SU-DHL-6 (cell line): ENCODE data around the gene SLC41A3.

Experiments
- EZH2phosphoT487 ChIP-seq: fragments of 200-600 bp; sonication (generic), shearing (Covaris generic); conservative IDR thresholded peaks from 2 replicates; pipeline ENCODE4 v1.6.1; 2018; ENCODE audit warnings: mild to moderate bottlenecking, antibody characterized with exemption, low read length, moderate library complexity, mixed read lengths
- TF ChIP-seq, protein P1 (sequence below): fragments of 200-600 bp; sonication (generic); IDR thresholded peaks from one replicate; pipeline ENCODE4 v1.5.1; 2017; ENCODE audit warnings: antibody characterized with exemption, mild to moderate bottlenecking, low read length, moderate library complexity; ENCODE audit not compliant: insufficient read depth, poor library complexity, severe bottlenecking

DNA sequence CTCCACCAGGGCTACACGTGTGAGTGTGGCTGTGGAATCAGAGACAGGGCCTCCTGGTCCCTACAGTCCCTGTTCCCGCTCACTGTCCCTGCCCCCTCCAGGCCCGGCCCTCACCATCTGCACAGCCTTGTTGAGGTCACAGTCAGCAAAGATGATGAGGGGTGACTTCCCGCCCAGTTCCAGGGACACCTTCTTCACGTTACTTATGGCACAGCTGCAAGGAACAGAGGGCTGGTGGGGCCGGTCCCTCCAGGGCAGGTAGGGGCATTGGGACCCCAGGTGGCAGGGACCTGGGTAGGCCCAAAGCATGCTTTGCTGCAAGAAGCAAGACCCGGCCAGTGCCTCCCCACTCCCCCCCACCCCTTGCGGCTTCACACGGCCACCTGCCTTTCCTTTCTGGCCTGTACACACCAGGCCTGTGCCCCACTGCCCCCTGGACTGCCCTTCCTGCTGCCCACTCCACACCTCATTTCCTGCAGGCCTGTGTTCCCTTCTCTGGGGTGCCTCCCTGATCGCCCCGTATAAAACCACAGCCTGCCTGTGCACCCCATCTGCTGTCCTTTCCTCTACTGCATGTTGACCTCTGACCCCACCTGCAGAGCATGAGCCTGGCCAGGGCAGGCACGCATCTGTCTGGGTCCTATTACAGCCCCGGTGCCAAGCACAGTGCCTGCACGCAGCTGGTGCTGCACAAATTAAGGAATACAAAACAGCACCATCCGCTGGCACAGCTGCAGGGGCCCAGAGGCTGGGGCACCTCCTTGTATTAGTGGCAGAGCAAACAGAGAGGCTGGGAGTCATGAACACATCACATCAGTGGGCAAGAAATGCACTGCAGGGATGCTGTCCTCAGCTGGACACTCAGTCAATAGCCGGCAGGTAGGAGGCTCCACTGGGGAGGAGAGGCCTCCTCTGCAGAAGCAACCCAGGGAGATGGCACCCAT lies 30.8 kb upstream of the SLC41A3 start:
- TF ChIP-seq, protein P1, sequence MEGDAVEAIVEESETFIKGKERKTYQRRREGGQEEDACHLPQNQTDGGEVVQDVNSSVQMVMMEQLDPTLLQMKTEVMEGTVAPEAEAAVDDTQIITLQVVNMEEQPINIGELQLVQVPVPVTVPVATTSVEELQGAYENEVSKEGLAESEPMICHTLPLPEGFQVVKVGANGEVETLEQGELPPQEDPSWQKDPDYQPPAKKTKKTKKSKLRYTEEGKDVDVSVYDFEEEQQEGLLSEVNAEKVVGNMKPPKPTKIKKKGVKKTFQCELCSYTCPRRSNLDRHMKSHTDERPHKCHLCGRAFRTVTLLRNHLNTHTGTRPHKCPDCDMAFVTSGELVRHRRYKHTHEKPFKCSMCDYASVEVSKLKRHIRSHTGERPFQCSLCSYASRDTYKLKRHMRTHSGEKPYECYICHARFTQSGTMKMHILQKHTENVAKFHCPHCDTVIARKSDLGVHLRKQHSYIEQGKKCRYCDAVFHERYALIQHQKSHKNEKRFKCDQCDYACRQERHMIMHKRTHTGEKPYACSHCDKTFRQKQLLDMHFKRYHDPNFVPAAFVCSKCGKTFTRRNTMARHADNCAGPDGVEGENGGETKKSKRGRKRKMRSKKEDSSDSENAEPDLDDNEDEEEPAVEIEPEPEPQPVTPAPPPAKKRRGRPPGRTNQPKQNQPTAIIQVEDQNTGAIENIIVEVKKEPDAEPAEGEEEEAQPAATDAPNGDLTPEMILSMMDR: no peak
- TF ChIP-seq EZH2phosphoT487: no peak
